ENCODE measurements around the gene AICDA. TPM values are rescaled to one million over a fixed set of nuclear protein-coding genes. Genes with fewer than 3 reads are reported as not detected.

AICDA gene
- total RNA-seq (under 1 TPM in 3 of 5 donors, not detected in 2; 0.10 to 0.35 (median 0.18) TPM), total RNA-seq (0 to 0.09 (median 0) reads per million in 29 experiments)
- total RNA-seq (2013) = 0.13 TPM

- POLR2A ChIA-PET = interaction anchor here in 1 of 2 donors (0.6 kb wide), 1 partner anchor 20 kb away, joined by 4 read pairs; no protein-coding TSS in a partner anchor
- H3K27ac Mint-ChIP-seq = no peak within 1 kb of the TSS
- Histone ChIP-seq H3K4me1 (ENCODE audit: control insufficient read depth in 1 of 2, extremely low read depth in 1 of 2, insufficient read depth in 2 of 2, low read length in 2 of 2) (peaks cover 0 to 4% of the 10 kb centered on the region in 2 experiments), H3K4me3 (ENCODE audit: control insufficient read depth in 1 of 2, extremely low read depth in 1 of 2, low read length in 1 of 2) (no peak within 1 kb of the TSS), H3K27me3 (replicated peaks in 1 of 2; ENCODE audit: control insufficient read depth in 2 of 2, extremely low read depth in 1 of 2, insufficient read depth in 2 of 2, low read length in 1 of 2) (no peaks in the 10 kb centered on the region), H3K36me3 (ENCODE audit: control insufficient read depth in 2 of 2, extremely low read depth in 1 of 2, insufficient read depth in 1 of 2, low read length in 1 of 2) (no peaks in the 10 kb centered on the region), H3K9me3 (no peaks in the 10 kb centered on the region), H3K27ac (ENCODE audit: low read length) (no peak within 1 kb of the TSS)
- H3K4me3 Mint-ChIP-seq = no peak within 1 kb of the TSS
- H3K9me3 Mint-ChIP-seq = no peaks in the 10 kb centered on the region
- CTCF ChIA-PET = interaction anchor here in 1 of 2 donors (1.2 to 3.5 kb wide), 2 partner anchors 27 to 68 kb away, joined by 3 to 8 read pairs; no protein-coding TSS in a partner anchor
- ATAC-seq (replicated peaks in 1 of 4) = no peak
- WGBS (ENCODE audit: insufficient coverage) = 29% methylated on average over 1 of the region's 2 CpGs
- DNase-seq = no peak
- no peaks in the 10 kb centered on the region for H3K36me3 Mint-ChIP-seq
- peaks cover 11% of the 10 kb centered on the region in 3 donors for H3K4me1 Mint-ChIP-seq
- peaks cover 0 to 2% of the 10 kb centered on the region in 2 donors for H3K27me3 Mint-ChIP-seq
These were observed at the start of gene AICDA for GRCh38 chr12:8612629-8613028. AICDA (minus strand) TSS chr12:8612859; CDS start chr12:8612767, 92 bp downstream.

GRCh38 chr12:8661751-8662150 lies 49.1 kb upstream of the AICDA start:
- POLR2A ChIA-PET = no interaction called here

GRCh38 chr12:8661016-8661415 lies 48.4 kb upstream of the AICDA start:
- POLR2A ChIA-PET = no interaction called here
- no peak for DNase-seq
- Histone ChIP-seq H3K4me1 (ENCODE audit: control insufficient read depth in 1 of 2, extremely low read depth in 1 of 2, insufficient read depth in 2 of 2, low read length in 2 of 2) (no peaks in the 10 kb centered on the region), H3K27ac (ENCODE audit: low read length) (no peak overlapping the region), H3K36me3 (ENCODE audit: control insufficient read depth in 2 of 2, extremely low read depth in 1 of 2, insufficient read depth in 1 of 2, low read length in 1 of 2) (no peaks in the 10 kb centered on the region), H3K4me3 (ENCODE audit: control insufficient read depth in 1 of 2, extremely low read depth in 1 of 2, low read length in 1 of 2) (no peak overlapping the region), H3K27me3 (replicated peaks in 1 of 2; ENCODE audit: control insufficient read depth in 2 of 2, extremely low read depth in 1 of 2, insufficient read depth in 2 of 2, low read length in 1 of 2) (no peaks in the 10 kb centered on the region), H3K9me3 (no peaks in the 10 kb centered on the region)
- Mint-ChIP-seq H3K27ac (no peak overlapping the region), H3K27me3 (peaks cover 5 to 8% of the 10 kb centered on the region in 2 donors), H3K36me3 (no peaks in the 10 kb centered on the region), H3K4me3 (no peak overlapping the region), H3K9me3 (no peaks in the 10 kb centered on the region), H3K4me1 (no peaks in the 10 kb centered on the region)
- CTCF ChIA-PET = interaction anchor here in 1 of 2 donors (1.3 kb wide), 1 partner anchor 198 kb away, joined by 10 read pairs; no protein-coding TSS in a partner anchor
- ATAC-seq (replicated peaks in 1 of 4) = no peak
- 100% methylated on average over 1 of the region's 3 CpGs for WGBS (ENCODE audit: insufficient coverage)

More at GRCh38 chr12:8661751-8662150, 49.1 kb upstream of the AICDA start:
- H3K4me3 ChIP-seq (ENCODE audit: control insufficient read depth in 1 of 2, extremely low read depth in 1 of 2, low read length in 1 of 2) = no peak overlapping the region
- Mint-ChIP-seq H3K27me3 (peaks cover 5 to 8% of the 10 kb centered on the region in 2 donors), H3K27ac (no peak overlapping the region), H3K36me3 (no peaks in the 10 kb centered on the region), H3K4me3 (no peak overlapping the region), H3K4me1 (no peaks in the 10 kb centered on the region), H3K9me3 (no peaks in the 10 kb centered on the region)
- H3K4me1 ChIP-seq (ENCODE audit: control insufficient read depth in 1 of 2, extremely low read depth in 1 of 2, insufficient read depth in 2 of 2, low read length in 2 of 2) = no peaks in the 10 kb centered on the region
- CTCF ChIA-PET = interaction anchor here in 1 of 2 donors (0.5 to 0.6 kb wide), 2 partner anchors 229 to 671 kb away, joined by 3 read pairs; no protein-coding TSS in a partner anchor
- H3K9me3 ChIP-seq = no peaks in the 10 kb centered on the region
- ATAC-seq (replicated peaks in 1 of 4) (no peak), DNase-seq (no peak)
- H3K27ac ChIP-seq (ENCODE audit: low read length) = no peak overlapping the region
- H3K27me3 ChIP-seq (replicated peaks in 1 of 2; ENCODE audit: control insufficient read depth in 2 of 2, extremely low read depth in 1 of 2, insufficient read depth in 2 of 2, low read length in 1 of 2) = no peaks in the 10 kb centered on the region
- no peaks in the 10 kb centered on the region for H3K36me3 ChIP-seq (ENCODE audit: control insufficient read depth in 2 of 2, extremely low read depth in 1 of 2, insufficient read depth in 1 of 2, low read length in 1 of 2)
- WGBS (ENCODE audit: insufficient coverage) = no CpG with 5 or more reads among the region's 3 CpGs

GRCh38 chr12:8658346-8658745 lies 45.7 kb upstream of the AICDA start:
- no CpG with 5 or more reads among the region's 1 CpG for WGBS (ENCODE audit: insufficient coverage)
- H3K27ac ChIP-seq (ENCODE audit: low read length) = no peak overlapping the region
- no peaks in the 10 kb centered on the region for H3K27me3 ChIP-seq (replicated peaks in 1 of 2; ENCODE audit: control insufficient read depth in 2 of 2, extremely low read depth in 1 of 2, insufficient read depth in 2 of 2, low read length in 1 of 2)
- H3K27ac Mint-ChIP-seq = no peak overlapping the region
- ChIA-PET CTCF (interaction anchor here (0.5 to 2.1 kb wide), 9 partner anchors 10 to 391 kb away, joined by 3 to 19 read pairs (median 9); no protein-coding TSS in a partner anchor), POLR2A (no interaction called here)
- H3K4me1 ChIP-seq (ENCODE audit: control insufficient read depth in 1 of 2, extremely low read depth in 1 of 2, insufficient read depth in 2 of 2, low read length in 2 of 2) = no peaks in the 10 kb centered on the region
- no peak overlapping the region for H3K4me3 ChIP-seq (ENCODE audit: control insufficient read depth in 1 of 2, extremely low read depth in 1 of 2, low read length in 1 of 2)
- DNase-seq (no peak), ATAC-seq (replicated peaks in 1 of 4) (no peak)
- no peaks in the 10 kb centered on the region for H3K9me3 ChIP-seq
- H3K36me3 Mint-ChIP-seq = no peaks in the 10 kb centered on the region
- H3K9me3 Mint-ChIP-seq = no peaks in the 10 kb centered on the region
- H3K4me1 Mint-ChIP-seq = no peaks in the 10 kb centered on the region
- H3K27me3 Mint-ChIP-seq = no peaks in the 10 kb centered on the region
- no peaks in the 10 kb centered on the region for H3K36me3 ChIP-seq (ENCODE audit: control insufficient read depth in 2 of 2, extremely low read depth in 1 of 2, insufficient read depth in 1 of 2, low read length in 1 of 2)
- H3K4me3 Mint-ChIP-seq = no peak overlapping the region

GRCh38 chr12:8655421-8655820 lies 42.8 kb upstream of the AICDA start:
- Mint-ChIP-seq H3K36me3 (no peaks in the 10 kb centered on the region), H3K27ac (no peak overlapping the region), H3K27me3 (no peaks in the 10 kb centered on the region), H3K4me1 (no peaks in the 10 kb centered on the region), H3K9me3 (no peaks in the 10 kb centered on the region), H3K4me3 (no peak overlapping the region)
- H3K4me3 ChIP-seq (ENCODE audit: control insufficient read depth in 1 of 2, extremely low read depth in 1 of 2, low read length in 1 of 2) = no peak overlapping the region
- POLR2A ChIA-PET = interaction anchor here in 1 of 2 donors (1.0 kb wide), 1 partner anchor 11 kb away, joined by 5 read pairs; no protein-coding TSS in a partner anchor
- no peaks in the 10 kb centered on the region for H3K9me3 ChIP-seq
- DNase-seq = no peak
- no peaks in the 10 kb centered on the region for H3K4me1 ChIP-seq (ENCODE audit: control insufficient read depth in 1 of 2, extremely low read depth in 1 of 2, insufficient read depth in 2 of 2, low read length in 2 of 2)
- no peaks in the 10 kb centered on the region for H3K27me3 ChIP-seq (replicated peaks in 1 of 2; ENCODE audit: control insufficient read depth in 2 of 2, extremely low read depth in 1 of 2, insufficient read depth in 2 of 2, low read length in 1 of 2)
- no peak overlapping the region for H3K27ac ChIP-seq (ENCODE audit: low read length)
- no peaks in the 10 kb centered on the region for H3K36me3 ChIP-seq (ENCODE audit: control insufficient read depth in 2 of 2, extremely low read depth in 1 of 2, insufficient read depth in 1 of 2, low read length in 1 of 2)
- WGBS (ENCODE audit: insufficient coverage) = 100% methylated on average over 1 of the region's 6 CpGs
- CTCF ChIA-PET = interaction anchor here (0.6 to 1.3 kb wide), 6 partner anchors 11 to 293 kb away, joined by 3 to 4 read pairs (median 4); no protein-coding TSS in a partner anchor
- ATAC-seq (replicated peaks in 1 of 4) = no peak

- Histone ChIP-seq H3K36me3 (ENCODE audit: control insufficient read depth in 2 of 2, extremely low read depth in 1 of 2, insufficient read depth in 1 of 2, low read length in 1 of 2) (no peaks in the 10 kb centered on the region), H3K4me1 (ENCODE audit: control insufficient read depth in 1 of 2, extremely low read depth in 1 of 2, insufficient read depth in 2 of 2, low read length in 2 of 2) (peaks cover 8 to 21% of the 10 kb centered on the region in 2 experiments), H3K27me3 (replicated peaks in 1 of 2; ENCODE audit: control insufficient read depth in 2 of 2, extremely low read depth in 1 of 2, insufficient read depth in 2 of 2, low read length in 1 of 2) (no peaks in the 10 kb centered on the region), H3K9me3 (no peaks in the 10 kb centered on the region), H3K4me3 (ENCODE audit: control insufficient read depth in 1 of 2, extremely low read depth in 1 of 2, low read length in 1 of 2) (no peak overlapping the region), H3K27ac (ENCODE audit: low read length) (no peak overlapping the region)
- Mint-ChIP-seq H3K9me3 (no peaks in the 10 kb centered on the region), H3K36me3 (no peaks in the 10 kb centered on the region), H3K4me1 (peaks cover 25 to 47% (median 46%) of the 10 kb centered on the region in 3 donors), H3K27me3 (no peaks in the 10 kb centered on the region), H3K27ac (peak overlapping the region in 1 of 2 donors; percentile 18), H3K4me3 (no peak overlapping the region)
- peak in 3 of 4 experiments; percentile 21 to 36 (median 25) for ATAC-seq (replicated peaks in 1 of 4)
- 50% methylated on average over 2 of the region's 8 CpGs for whole genome bisulfite sequencing (ENCODE audit: insufficient coverage)
- peak in 8 of 35 experiments; percentile 1 to 37 (median 14) for DNase-seq
- POLR2A ChIA-PET = no interaction called here
- CTCF ChIA-PET = interaction anchor here in 1 of 2 donors (2.8 kb wide), 1 partner anchor 9 kb away, joined by 10 read pairs; no protein-coding TSS in a partner anchor
These were observed 36.0 kb upstream of the AICDA start for GRCh38 chr12:8648576-8649205.

Data from T-cell (primary cell).